Ovary (tissue), 3 donors: ENCODE measurements around the gene CEBPE.

Source experiments
- EP300 ChIP-seq: sonication (generic); formaldehyde crosslinking; IDR thresholded peaks from one replicate; pipeline ENCODE4 v1.6.1; 2017; ENCODE audit warnings: antibody characterized with exemption
- POLR2A ChIP-seq: fragments of 450-650 bp; IDR thresholded peaks from one replicate; pipeline ENCODE4 v1.6.1; 2017; ENCODE audit warnings: antibody characterized with exemption, mild to moderate bottlenecking, moderate library complexity
- TF ChIP-seq, protein P1 (sequence below), 3 donors: fragments of 450-650 bp in 2 of 3; fragments of 200-600 bp in 1 of 3; IDR thresholded peaks; one replicate each; pipeline versions ENCODE4 v1.5.1 to v1.8.0; 2016 to 2022; ENCODE audit warnings: antibody characterized with exemption in 3 of 3, mild to moderate bottlenecking in 1 of 3
- donor health status: DM: no; HTN: no; CAD: no.

DNA sequence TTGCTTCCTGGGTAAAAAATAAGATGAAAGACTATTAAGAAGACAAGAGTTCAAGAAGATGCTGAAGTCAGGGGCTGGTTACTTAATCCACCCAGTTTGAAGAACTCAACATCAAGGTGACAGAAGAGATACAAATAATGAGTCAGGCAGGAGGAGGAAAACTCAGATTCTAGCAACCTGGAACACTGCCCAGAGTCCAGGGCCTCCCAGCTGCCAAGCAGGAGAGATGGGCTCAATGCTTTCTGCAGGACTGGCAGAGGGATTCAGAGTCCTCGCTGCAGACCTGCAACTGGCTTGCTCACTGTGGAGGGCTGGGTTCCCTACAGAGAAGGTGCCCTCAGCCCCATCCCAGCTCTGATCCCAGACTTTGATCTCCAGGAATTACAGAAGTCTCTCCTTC, 28.6 kb upstream of the CEBPE start:
- TF ChIP-seq, protein P1, sequence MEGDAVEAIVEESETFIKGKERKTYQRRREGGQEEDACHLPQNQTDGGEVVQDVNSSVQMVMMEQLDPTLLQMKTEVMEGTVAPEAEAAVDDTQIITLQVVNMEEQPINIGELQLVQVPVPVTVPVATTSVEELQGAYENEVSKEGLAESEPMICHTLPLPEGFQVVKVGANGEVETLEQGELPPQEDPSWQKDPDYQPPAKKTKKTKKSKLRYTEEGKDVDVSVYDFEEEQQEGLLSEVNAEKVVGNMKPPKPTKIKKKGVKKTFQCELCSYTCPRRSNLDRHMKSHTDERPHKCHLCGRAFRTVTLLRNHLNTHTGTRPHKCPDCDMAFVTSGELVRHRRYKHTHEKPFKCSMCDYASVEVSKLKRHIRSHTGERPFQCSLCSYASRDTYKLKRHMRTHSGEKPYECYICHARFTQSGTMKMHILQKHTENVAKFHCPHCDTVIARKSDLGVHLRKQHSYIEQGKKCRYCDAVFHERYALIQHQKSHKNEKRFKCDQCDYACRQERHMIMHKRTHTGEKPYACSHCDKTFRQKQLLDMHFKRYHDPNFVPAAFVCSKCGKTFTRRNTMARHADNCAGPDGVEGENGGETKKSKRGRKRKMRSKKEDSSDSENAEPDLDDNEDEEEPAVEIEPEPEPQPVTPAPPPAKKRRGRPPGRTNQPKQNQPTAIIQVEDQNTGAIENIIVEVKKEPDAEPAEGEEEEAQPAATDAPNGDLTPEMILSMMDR (IDR thresholded peaks at IDR 0.05), result no peak
- no peak for TF ChIP-seq EP300
- TF ChIP-seq POLR2A, result no peak
